Thyroid gland (tissue), 4 donors: ENCODE data around the gene VEPH1. TPM values are rescaled to one million over a fixed set of nuclear protein-coding genes. Genes with fewer than 3 reads are reported as not detected.

Source experiments
- DNase-seq, 2 donors: peaks; one replicate each; pipeline ENCODE4 v3.0.0-alpha.2; 2019
- H3K27ac ChIP-seq, 3 donors: fragments of 200-600 bp; sonication (generic); 1 replicate in 2 of 3; 2 replicates in 1 of 3; pipeline ENCODE4 v1.5.1; 2016 to 2019; ENCODE audit warnings: mild to moderate bottlenecking in 1 of 3, moderate library complexity in 1 of 3
- H3K27me3 ChIP-seq: fragments of 200-600 bp; sonication (generic); one replicate; pipeline ENCODE4 v1.5.1; 2019
- H3K36me3 ChIP-seq, 2 donors: fragments of 200-600 bp; sonication (generic); one replicate each; pipeline ENCODE4 v1.5.1; 2016 to 2019
- H3K4me1 ChIP-seq, 2 donors: fragments of 200-600 bp; sonication (generic); one replicate each; pipeline ENCODE4 v1.5.1; 2017 to 2019
- H3K4me3 ChIP-seq, 3 donors: fragments of 200-600 bp; sonication (generic); replicated peaks in 1 of 3; 1 replicate in 2 of 3; 2 replicates in 1 of 3; pipeline ENCODE4 v1.5.1; 2016; ENCODE audit warnings: mild to moderate bottlenecking in 1 of 3
- H3K9me3 ChIP-seq: fragments of 200-600 bp; sonication (generic); one replicate; pipeline ENCODE4 v1.5.1; 2017
- POLR2A ChIP-seq, 2 donors: fragments of 450-650 bp; IDR thresholded peaks; one replicate each; pipeline ENCODE4 v1.6.1; 2017; ENCODE audit warnings: antibody characterized with exemption in 2 of 2, mild to moderate bottlenecking in 2 of 2, moderate library complexity in 1 of 2
- WGBS, 2 donors: methylation state at CpG; one replicate each; pipeline ENCODE4 v1.1.5; 2017; 5-methylcytosine and 5-hydroxymethylcytosine counted together
- intact Hi-C: fragments of 100-400 bp; cut with DNase I; formaldehyde crosslinking; loops from one replicate; pipeline ENCODE4 v1.15.1; 2023
- total RNA-seq, 4 donors: library from RNA; depleted of rRNA; stranded (reverse); fragments of >200 nt; gene quantifications; one replicate each; pipeline ENCODE4 v1.2.3, GENCODE V29; 2016
- TF ChIP-seq, protein P1 (sequence below), 6 experiments: fragments of 200-600 bp in 3 of 6; fragments of 450-650 bp in 3 of 6; sonication (generic) in 3 of 6; IDR thresholded peaks; one replicate each; pipeline ENCODE4 v1.5.1; 2016 to 2019; ENCODE audit warnings: antibody characterized with exemption in 6 of 6, mild to moderate bottlenecking in 2 of 6, inconsistent platforms in 1 of 6, moderate library complexity in 1 of 6

The VEPH1 gene
- total RNA-seq, 4 donors from 2014 or later, result 1.7 to 12.0 (median 5.0) TPM

- no peaks in the 10 kb centered on the region for H3K9me3 ChIP-seq
- WGBS, 2 donors, result 78 to 95% methylated on average over 1 of the region's 1 CpG
- H3K4me1 ChIP-seq, result no peaks in the 10 kb centered on the region
- DNase-seq, result no peak
- no peak for TF ChIP-seq POLR2A (IDR thresholded peaks at IDR 0.05)
- TF ChIP-seq, protein P1, sequence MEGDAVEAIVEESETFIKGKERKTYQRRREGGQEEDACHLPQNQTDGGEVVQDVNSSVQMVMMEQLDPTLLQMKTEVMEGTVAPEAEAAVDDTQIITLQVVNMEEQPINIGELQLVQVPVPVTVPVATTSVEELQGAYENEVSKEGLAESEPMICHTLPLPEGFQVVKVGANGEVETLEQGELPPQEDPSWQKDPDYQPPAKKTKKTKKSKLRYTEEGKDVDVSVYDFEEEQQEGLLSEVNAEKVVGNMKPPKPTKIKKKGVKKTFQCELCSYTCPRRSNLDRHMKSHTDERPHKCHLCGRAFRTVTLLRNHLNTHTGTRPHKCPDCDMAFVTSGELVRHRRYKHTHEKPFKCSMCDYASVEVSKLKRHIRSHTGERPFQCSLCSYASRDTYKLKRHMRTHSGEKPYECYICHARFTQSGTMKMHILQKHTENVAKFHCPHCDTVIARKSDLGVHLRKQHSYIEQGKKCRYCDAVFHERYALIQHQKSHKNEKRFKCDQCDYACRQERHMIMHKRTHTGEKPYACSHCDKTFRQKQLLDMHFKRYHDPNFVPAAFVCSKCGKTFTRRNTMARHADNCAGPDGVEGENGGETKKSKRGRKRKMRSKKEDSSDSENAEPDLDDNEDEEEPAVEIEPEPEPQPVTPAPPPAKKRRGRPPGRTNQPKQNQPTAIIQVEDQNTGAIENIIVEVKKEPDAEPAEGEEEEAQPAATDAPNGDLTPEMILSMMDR (IDR thresholded peaks at IDR 0.05), result no peak
- H3K4me3 ChIP-seq, result no peak overlapping the region
- intact Hi-C loops, result no loop called here
- no peaks in the 10 kb centered on the region for H3K27me3 ChIP-seq
- H3K27ac ChIP-seq, result no peak overlapping the region
- H3K36me3 ChIP-seq, result no peaks in the 10 kb centered on the region
These were observed 123.6 kb downstream of the VEPH1 start for GRCh38 chr3:157379525-157380140.

DNA sequence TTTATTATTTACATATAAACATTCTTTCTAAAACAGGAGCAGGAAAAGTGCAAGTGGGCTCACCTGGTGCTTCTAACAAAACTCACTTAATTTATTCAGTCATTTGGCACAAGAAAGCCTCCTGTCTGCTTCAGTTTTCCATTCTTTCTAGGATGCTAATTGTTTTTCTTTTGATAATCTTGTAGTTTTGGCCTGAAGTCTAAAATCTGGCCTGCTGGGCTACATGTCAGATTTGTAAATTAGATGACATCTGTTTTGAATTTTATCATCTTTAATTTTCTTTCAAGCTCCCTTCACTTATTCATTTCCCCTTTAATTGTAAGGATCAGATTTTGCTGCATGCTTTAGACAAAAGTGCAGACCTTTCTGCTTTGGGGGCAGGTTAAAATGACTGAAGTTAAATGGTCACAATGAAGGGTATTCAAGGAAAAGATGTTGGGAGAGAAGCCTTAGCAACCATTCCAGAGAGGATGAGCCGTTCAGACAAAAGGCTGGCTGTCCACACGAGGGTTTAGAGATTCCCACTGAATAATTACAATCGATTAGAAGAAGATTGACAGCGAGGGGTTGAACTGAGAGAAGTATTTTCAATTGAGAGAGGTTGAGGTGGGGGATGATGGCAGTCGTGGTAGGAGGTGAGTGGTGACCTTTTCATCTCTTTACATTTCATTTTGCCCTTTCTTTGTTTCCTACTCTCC lies 126.5 kb downstream of the VEPH1 start:
- H3K27ac ChIP-seq, result no peak overlapping the region
- intact Hi-C loops, result no loop called here
- DNase-seq, result no peak
- H3K4me3 ChIP-seq, result no peak overlapping the region
- H3K9me3 ChIP-seq, result no peaks in the 10 kb centered on the region
- no peaks in the 10 kb centered on the region for H3K4me1 ChIP-seq
- TF ChIP-seq POLR2A (IDR thresholded peaks at IDR 0.05), result no peak
- TF ChIP-seq, protein P1 (IDR thresholded peaks at IDR 0.05), result no peak
- WGBS, 2 donors, result 76 to 79% methylated on average over 5 of the region's 5 CpGs
- H3K27me3 ChIP-seq, result no peaks in the 10 kb centered on the region
- H3K36me3 ChIP-seq, result no peaks in the 10 kb centered on the region

GRCh38 chr3:157375342-157375986 lies 127.8 kb downstream of the VEPH1 start:
- Histone ChIP-seq H3K27ac (no peak overlapping the region), H3K4me1 (no peaks in the 10 kb centered on the region), H3K9me3 (no peaks in the 10 kb centered on the region), H3K27me3 (no peaks in the 10 kb centered on the region), H3K4me3 (no peak overlapping the region), H3K36me3 (no peaks in the 10 kb centered on the region)
- intact Hi-C loops, result no loop called here
- WGBS, 2 donors, result 80 to 83% methylated on average over 4 of the region's 4 CpGs
- no peak for DNase-seq
- TF ChIP-seq, protein P1 (IDR thresholded peaks at IDR 0.05), result no peak
- no peak for TF ChIP-seq POLR2A (IDR thresholded peaks at IDR 0.05)

- intact Hi-C loops, result no loop called here
- H3K27ac ChIP-seq, result no peak overlapping the region
- H3K27me3 ChIP-seq, result no peaks in the 10 kb centered on the region
- no peaks in the 10 kb centered on the region for H3K36me3 ChIP-seq
- no peaks in the 10 kb centered on the region for H3K4me1 ChIP-seq
- DNase-seq, result no peak
- no peak for TF ChIP-seq POLR2A (IDR thresholded peaks at IDR 0.05)
- TF ChIP-seq, protein P1 (IDR thresholded peaks at IDR 0.05), result no peak
- 96% methylated on average over 3 of the region's 3 CpGs for WGBS, 2 donors
- H3K9me3 ChIP-seq, result no peaks in the 10 kb centered on the region
- H3K4me3 ChIP-seq, result no peak overlapping the region
These were observed 128.3 kb downstream of the VEPH1 start for GRCh38 chr3:157374933-157375332.

DNA sequence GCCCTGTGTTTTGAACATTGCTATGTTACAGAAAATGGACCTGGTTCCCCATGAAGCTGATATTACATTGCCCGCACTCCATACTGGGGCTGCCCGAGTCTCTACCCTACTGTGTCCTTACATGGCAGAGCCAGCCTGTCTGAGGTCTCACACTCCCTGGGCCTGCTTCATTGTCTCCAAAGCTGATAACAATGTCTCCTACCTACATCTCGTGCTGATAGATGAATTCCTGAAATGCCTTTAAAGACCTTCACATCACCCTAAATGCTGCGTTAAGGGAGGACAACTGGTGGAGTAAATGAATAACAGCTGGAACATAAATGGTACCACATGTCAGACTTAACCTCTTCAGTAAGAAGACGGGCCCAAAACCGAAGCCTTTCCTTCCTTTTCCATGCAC lies 129.4 kb downstream of the VEPH1 start:
- intact Hi-C loops, result no loop called here
- TF ChIP-seq, protein P1 (IDR thresholded peaks at IDR 0.05), result no peak
- TF ChIP-seq POLR2A (IDR thresholded peaks at IDR 0.05), result no peak
- no peaks in the 10 kb centered on the region for H3K27me3 ChIP-seq
- no peaks in the 10 kb centered on the region for H3K9me3 ChIP-seq
- no peak overlapping the region for H3K27ac ChIP-seq
- H3K4me3 ChIP-seq, result no peak overlapping the region
- 90% methylated on average over 6 of the region's 6 CpGs for WGBS, 2 donors
- H3K4me1 ChIP-seq, result no peaks in the 10 kb centered on the region
- no peak for DNase-seq
- no peaks in the 10 kb centered on the region for H3K36me3 ChIP-seq
